HG03460 (cell line): ENCODE measurements around the gene TUBAL3.
"Not testable (repeated sequence)": the region's sequence is repeated elsewhere in the genome, so short reads cannot be mapped to it uniquely, and the experiment has no call there.

Source experiments
- ATAC-seq: cut with Tn5 transposase; IDR thresholded peaks from one replicate; pipeline ENCODE4 v1.9.1; 2021; ENCODE audit not compliant: unreplicated experiment

TUBAL3 gene

DNA sequence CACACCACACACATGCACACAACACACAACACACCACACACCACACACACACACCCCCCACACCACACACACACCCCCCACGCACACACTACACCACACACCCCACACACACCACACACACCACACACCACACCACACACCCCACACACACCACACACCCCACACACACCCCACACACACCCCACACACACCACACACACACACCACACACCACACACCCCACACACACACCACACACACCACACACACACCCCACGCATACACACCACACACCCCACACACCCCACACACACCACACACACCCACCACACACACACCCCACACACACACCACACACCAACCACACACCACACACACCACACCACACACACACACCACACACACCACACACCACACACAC lies 23.4 kb downstream of the TUBAL3 start:
- ATAC-seq, result no peak

DNA sequence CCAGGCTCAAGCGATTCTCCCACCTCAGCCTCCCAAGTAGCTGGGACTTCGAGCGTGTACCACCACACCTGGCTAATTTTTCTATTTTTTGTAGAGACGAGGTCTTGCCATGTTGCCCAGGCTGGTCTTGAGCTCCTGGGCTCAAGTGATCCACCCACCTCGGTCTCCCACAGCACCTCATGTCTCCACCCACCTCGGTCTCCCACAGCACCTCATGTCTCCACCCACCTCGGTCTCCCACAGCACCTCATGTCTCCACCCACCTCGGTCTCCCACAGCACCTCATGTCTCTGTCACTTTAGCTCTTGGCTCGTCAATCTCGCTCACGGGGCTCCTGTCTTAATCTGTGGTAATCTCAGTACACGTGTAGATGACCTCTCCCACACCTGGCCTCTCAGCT lies 24.2 kb downstream of the TUBAL3 start:
- ATAC-seq, result not testable (repeated sequence)

DNA sequence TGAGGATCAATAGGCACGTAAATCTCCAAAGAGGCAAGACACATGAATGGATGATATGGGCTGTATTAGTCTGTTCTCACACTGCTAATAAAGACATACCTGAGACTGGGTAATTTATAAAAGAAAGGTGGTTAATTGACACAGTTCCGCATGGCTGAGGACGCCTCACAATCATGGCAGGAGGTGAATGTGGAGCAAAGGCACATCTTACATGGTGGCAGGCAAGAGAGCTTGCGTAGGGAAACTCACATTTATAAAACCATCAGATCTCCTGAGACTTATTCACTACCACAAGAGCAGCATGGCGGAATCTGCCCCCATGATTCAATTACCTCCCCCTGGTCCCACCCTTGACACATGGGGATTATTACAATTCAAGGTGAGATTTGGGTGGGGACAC lies 25.4 kb downstream of the TUBAL3 start:
- not testable (repeated sequence) for ATAC-seq

DNA sequence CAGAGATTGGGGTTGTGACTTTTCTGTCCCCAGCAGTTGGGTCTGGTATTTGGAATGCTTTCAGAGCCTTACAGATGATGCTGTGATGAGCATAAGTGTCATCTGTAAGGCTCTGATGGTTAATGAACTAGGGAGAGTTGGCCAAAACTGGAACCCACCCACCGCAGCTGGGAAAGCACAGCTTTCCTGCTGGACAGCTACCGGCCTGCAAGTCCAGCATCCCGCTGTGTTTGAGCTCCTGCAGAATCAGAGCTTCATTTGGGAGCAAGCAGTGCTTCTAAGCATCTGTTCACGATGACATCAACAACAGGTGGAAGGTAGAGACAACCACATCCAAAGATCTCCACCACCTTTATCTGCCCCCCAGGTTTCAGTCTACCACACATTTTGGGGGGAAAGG lies 28.2 kb downstream of the TUBAL3 start:
- no peak for ATAC-seq

DNA sequence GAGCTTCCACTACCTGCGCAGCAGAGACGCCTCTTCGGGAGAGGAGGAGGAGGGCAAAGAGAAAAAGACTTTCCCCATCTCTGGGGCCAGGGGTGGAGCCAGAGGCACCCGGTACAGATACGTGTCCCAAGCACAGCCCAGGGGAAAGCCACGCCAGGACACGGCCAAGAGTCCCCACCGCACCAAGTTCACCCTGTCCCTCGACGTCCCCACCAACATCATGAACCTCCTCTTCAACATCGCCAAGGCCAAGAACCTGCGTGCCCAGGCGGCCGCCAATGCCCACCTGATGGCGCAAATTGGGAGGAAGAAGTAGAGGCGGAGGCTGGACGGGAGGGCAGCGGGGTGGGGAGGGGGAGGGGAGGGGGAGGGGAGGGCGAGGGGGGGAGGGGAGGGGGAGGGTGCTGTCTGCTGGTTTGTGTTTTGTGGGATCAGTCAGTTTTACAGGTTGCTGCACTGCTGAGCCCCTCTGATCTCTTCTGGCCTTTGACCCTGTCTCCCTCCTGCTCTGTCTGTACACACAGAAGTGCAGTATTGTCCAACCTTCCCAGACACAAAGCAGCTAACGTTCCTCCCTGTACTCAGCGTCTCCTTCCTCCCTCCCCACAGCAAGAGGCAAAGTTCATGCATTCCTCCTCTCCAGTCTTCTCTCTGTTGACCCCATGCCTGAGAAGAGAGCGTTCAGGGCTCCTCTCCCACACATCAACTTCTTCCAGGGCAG lies 30.6 kb downstream of the TUBAL3 start:
- no peak for ATAC-seq

DNA sequence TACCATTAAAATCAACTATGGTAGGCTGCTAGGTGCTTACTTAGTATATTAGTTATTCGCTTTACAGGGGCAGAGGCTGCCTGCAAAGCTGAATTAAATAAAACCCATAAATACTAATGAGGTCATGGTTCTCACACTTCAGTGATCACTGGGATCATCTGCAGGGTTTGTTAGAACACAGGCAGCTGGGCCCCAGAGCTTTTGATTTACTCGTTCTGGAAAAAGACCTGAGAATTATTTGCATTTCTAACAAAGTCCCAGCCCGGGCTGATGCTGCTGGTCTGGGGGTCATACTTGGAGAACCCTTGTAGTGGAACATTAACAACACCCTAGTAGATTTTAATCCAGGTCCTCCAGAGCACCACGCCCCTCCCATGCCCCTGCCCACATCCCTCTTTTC lies 31.3 kb downstream of the TUBAL3 start:
- no peak for ATAC-seq

DNA sequence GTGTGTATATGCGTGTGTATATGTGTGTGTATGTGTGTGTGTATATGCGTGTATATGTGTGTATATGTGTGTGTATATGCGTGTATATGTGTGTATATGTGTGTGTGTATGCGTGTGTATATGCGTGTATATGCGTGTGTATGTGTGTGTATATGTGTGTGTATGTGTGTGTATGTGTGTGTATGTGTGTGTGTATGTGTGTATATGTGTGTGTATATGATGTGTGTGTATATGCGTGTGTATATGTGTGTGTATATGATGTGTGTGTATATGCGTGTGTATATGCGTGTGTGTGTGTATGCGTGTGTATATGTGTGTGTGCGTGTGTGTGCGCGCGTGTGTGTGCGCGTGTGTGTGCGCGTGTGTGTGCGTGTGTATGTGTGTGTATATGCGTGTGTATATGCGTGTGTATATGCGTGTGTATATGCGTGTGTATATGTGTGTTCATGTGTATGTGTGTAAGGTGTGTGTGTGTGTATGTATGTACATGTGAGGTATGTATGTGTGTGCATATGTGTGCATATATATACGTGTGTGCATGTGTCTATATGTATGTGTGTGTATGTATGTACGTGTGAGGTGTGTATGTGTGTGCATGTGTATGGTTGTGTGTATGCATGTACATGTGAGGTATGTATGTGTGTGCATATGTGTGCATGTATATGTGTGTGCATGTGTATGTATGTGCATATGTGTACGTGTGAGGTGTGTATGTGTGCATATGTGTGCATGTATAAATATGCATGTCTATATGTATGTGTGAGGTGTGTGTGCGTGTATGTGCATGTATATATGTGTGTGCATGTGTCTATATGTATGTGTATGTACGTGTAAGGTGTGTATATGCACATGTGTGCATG lies 33.9 kb downstream of the TUBAL3 start:
- ATAC-seq, result no peak

DNA sequence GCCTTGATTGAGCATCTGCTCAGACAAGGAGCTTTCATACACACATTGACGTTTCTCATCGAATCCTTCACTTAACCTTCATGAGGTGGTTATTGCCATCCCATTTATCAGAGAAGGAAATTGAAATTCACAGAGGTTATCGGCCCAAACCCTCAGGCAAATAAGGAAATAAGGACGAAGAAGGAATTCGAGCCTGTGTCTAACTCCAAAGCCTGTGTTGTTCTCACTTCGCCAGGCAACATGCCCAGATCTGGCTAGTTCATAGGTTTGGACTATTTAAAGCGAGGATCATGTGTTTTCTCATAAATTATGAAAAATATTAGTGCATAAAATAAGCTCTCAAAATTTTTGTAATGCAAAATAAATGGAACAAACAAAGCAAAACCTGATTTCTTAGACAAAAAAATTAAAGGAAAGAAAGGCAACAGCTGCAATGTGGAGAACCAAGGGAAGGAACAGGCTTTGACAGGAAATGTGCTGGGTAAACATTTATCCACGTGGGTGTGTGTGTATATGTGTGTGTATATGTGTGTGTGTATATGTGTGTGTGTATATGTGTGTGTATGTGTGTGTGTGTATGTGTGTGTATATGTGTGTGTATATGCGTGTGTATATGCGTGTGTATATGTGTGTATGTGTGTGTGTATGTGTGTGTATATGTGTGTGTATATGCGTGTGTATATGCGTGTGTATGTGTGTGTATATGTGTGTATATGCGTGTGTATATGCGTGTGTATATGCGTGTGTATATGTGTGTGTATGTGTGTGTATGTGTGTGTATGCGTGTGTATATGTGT lies 35.1 kb downstream of the TUBAL3 start:
- ATAC-seq, result no peak

DNA sequence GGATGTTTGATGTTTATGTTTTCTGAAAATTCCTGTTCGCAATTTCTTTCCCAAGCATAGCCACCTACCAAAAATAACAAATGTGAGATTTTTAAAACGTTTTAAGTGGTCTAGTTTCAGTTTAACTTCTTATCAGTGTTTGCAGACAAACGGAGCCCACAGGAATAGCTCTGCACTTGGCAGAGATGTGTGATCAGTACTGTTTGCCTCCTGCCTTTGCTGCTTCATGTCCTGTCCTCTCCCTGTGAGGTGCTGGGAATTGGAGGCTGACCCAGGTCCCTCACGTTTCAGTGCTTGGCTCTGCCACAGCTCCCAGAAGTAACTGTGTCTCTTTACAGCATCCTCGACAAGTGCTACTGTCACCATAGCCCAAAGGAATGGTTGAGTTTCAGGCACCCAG lies 38.7 kb downstream of the TUBAL3 start:
- no peak for ATAC-seq

DNA sequence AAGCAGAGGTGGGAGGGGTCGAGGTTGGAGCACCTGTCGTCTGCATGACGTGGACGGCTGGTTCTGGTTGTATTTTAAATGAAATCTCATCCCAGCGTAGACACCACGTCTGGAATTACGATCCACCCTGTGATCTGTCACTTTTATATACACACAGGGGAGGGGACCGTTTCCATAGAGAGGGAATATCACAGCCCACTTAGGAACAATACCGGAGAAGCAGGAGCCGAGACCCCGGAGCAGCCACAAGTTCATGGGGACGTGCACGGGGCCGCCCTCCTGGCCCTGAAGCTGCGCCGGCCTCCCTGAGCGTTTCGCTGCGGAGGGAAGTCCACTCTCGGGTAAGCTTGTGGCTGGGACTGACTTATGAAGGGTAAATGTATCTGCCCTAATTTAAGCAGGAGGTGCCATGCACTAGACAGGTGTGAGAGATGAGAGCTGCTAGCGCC lies 39.7 kb downstream of the TUBAL3 start, which contains the start of gene UCN3:
Gene UCN3, plus strand, starts transcription at position 77 of the 449 bp plus-strand sequence. CDS start 8,755 bp downstream, outside the sequence.
- ATAC-seq, result no peak

DNA sequence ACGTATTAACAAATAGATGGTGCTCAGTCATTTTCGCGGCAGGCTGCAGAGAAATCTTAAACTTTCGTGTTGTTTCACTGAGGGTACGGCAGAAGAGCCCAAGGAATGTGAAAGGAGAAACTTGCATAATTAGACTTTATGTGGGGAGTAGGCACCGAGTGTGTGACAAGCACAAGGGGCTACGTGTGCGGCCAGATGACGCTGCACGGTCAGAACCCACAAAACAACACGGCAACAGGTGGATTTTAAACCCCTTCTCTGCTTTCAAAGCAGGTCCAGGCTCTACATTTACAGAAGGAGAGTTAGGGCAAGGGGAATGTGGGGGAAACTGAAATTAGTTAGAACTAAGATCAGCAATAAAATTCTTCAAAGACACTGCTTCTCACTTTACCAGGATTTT lies 40.3 kb downstream of the TUBAL3 start:
- no peak for ATAC-seq

DNA sequence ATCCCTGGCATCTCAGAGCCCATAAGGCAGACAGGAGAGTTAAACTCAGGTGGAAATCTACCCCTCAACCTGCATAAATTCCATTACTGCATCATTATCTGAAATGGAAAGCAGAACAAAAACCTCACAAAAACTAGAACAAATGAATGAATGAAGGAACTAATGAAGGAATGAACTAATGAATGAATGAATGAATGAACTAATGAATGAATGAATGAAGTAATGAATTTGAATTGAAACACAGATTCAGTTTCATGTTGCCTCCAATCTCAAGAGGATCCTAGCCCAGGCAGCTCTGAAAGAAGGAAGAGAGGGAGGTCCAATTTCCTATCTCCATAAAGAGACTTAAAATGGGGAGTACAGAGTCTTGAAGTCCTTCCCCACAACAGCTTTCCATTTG lies 41.8 kb downstream of the TUBAL3 start:
- no peak for ATAC-seq

DNA sequence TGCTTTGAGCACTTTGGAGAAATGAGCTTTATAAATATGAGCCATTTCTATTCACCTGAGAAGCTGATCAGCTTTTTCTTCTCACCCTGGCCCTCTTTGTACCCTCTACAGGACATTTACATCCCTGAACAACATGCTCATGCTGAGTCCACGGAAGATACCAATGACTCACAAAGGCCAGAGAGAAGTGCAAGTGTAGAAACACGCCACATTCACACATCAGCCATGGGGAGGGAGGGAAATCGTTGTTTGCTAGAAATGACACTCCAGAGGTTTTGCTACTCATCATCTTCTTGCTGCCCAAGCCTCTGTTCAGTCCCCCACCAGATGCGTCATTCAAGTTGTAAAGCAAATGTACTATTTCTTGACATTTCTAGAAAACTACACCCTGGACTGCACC lies 42.7 kb downstream of the TUBAL3 start:
- ATAC-seq, result no peak

DNA sequence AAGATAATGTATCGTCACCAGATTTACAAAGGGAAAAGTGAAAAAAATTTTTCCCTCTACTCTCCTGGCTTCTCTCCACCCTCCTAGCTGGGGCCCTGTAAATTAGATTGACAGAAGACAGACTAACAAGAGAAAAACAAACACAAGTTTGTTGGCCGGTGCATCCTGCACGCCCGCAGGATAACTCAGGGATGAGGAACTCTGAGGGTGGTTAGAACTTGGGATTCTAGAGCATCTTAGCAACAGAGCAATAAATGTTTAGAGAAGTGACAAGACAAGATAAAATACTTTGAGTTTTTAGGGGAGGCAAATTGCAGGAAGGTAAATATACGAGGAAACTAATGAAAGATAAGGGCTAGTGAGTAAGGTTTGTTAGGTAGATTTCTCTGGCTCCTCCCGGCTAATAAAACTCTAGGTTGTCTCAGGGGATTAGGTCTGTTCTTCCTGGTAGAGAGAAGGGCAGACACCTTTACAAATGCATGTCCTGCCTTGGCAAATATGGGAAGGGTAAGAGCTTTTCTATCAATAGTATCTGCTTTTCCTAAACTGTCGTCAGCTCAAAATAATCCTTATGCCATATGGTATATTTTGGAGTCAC lies 44.2 kb downstream of the TUBAL3 start:
- ATAC-seq, result no peak

DNA sequence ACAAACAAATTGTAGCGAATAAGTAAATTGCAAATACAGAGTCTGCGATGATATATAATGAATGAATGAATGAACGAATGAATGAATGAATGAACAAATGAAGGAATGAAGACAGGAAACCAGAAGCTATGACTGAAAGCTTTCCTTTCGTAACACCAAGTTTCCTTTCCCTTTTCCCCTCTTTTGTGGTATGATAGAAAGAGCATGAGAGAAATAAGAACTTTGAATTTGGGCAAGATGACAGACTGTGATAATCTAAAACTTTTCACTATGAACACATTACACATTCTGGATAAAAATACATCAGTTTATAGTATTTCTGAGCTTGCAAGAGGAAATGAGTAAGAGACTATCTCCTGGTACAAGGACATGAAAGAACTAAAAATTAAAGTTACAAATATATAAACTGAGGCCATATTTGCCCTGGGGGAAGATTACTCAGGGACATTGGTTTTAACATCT lies 48.3 kb downstream of the TUBAL3 start:
- no peak for ATAC-seq

DNA sequence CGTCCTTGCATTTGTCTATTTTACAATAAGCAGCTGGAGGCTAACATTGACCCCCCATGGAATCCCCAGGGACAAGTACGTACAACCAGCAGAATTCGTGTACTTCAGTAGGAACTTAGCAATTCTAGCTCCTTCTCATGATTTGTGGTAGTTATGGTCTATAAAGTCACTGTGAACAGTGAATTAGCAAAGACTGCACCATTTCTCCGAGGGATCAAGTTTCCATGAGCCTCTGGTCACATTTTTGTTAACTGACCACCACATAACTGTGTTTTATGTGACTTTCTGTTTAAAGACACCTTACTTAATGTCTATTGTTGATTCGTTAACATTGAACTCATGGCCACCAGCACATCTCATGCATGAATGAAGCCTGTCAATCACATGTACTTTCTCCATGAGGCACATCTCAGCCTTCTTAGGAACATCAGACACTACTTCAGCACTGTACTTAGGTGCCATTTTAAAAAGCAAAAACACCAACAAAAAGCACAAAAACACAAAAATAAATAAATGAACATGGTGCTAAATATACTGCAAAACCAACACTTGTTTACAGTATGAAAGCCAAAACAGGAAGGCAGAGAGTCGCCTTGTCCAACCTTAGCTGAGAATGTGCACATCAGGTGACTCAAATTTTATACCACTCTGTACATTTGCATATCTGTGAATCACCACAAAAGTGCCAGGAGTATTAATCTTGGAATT lies 48.9 kb downstream of the TUBAL3 start:
- ATAC-seq, result no peak

DNA sequence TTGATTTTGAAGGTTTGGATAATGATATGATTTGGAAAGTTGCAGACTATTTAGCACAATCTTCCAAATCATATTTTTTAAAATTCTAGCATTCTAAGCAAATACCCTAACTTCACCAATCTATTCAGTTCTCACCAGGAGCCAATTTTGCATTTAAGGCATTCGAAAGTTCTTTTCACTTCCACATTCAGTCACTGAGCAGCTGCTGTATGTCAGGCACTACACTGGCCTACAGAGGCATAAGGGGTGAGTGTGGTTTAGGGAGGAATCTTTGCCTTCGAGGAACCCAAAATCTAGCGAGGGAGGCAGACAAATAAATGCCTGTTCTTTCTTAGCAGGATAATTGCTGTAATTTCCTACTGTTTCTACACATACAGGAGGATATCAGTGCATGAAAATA lies 50.6 kb downstream of the TUBAL3 start:
- ATAC-seq, result no peak

DNA sequence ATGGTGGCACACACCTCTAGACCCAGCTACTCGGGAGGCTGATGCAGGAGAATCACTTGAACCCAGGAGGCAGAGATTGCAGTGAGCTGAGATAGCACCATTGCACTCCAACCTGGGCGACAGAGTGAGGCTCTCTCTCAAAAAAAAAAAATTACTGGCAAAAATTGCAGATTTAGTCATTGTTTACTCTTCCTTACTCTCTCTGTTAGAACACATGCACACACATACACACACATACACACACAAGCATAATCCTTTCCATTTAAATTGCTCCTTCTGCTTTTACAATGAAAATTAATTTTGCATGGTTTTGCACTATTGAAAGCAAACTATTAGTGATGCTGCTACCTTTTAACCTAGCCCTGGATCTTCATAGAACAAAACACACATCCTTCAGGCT lies 55.3 kb downstream of the TUBAL3 start:
- ATAC-seq, result no peak

DNA sequence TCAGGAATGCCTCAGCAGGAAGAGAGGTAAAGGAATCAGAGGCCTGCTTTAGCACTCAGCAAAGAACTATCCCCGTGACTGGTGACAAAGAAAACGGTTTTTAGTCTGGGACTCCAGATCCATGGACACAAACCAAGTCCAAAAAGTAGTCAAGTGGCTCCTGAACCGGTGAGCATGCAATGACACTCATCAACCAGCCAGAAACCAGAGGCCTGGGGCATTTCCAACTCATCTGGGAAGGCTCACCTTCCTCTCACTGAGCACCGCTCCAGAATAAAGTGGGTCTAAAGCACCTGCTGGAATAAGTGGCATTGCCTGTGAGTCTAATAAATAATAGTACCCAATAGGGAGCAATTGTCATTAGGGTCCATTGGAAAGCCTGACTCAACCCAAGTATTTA lies 57.7 kb downstream of the TUBAL3 start:
- ATAC-seq, result no peak

DNA sequence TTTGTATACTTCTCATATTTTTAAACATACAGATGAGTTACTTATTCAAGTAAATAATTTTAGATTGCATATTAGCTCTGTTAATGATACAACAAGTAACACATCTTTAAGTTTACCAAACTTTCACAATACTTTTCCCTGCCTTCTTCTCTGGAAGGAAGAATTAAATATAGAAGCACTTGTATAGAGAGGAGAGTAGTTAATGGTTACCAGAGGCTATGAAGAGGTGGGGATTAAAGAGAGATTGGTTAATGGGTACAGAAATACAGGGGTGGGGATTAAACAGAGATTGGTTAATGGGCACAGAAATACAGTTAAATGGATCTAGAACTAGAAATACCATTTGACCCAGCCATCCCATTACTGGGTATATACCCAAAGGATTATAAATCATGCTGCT lies 59.9 kb downstream of the TUBAL3 start:
- no peak for ATAC-seq
